GM21723 (cell line): ENCODE measurements around the gene PNLIPRP1.

Experiments used
- ATAC-seq: cut with Tn5 transposase; IDR thresholded peaks from one replicate; pipeline ENCODE4 v1.9.1; 2021; ENCODE audit warnings: mild to moderate bottlenecking, moderate library complexity; ENCODE audit not compliant: unreplicated experiment

Gene PNLIPRP1

GRCh38 chr10:116629340-116629739 is 38.6 kb downstream of the PNLIPRP1 start:
- no peak for ATAC-seq

DNA sequence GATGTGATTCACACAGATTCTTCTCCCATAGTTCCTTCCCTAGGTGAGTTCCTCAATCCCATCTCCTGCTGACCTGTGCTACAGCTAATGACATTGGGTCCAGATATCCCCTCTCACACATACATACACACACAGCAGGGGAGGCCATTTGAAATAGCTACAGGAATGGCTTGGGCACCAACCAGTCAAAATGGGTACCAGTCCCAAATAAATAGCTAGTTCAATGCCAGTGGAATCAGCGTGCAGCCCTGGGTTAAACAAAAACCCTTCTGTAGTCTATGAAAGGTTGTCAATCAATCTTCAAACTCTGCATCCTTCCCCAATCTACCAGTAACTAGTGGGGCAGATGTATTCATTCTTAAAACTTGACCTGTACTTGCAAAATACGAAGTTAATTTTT is 39.3 kb downstream of the PNLIPRP1 start:
- no peak for ATAC-seq

DNA sequence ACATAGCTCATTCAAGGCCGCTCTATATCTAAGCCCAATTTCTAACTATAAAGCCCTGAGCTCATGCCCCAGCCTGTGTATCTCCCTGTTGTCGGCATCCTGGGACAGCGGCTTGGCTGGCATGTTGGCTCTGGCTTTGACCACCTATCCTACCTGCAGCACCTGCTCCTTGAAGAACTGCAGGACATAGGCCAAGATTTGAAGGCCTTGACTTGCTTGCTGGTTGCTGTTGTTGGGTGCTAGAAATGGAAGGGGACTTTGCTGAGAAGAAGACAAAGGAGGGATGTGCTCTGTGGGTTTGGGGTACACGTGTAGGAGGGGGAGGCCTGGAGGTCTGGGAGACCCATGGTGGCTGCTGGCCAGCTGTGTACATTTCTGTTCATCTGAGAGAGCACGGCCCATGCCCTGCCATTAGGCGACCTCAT is 41.1 kb downstream of the PNLIPRP1 start:
- ATAC-seq, result no peak

DNA sequence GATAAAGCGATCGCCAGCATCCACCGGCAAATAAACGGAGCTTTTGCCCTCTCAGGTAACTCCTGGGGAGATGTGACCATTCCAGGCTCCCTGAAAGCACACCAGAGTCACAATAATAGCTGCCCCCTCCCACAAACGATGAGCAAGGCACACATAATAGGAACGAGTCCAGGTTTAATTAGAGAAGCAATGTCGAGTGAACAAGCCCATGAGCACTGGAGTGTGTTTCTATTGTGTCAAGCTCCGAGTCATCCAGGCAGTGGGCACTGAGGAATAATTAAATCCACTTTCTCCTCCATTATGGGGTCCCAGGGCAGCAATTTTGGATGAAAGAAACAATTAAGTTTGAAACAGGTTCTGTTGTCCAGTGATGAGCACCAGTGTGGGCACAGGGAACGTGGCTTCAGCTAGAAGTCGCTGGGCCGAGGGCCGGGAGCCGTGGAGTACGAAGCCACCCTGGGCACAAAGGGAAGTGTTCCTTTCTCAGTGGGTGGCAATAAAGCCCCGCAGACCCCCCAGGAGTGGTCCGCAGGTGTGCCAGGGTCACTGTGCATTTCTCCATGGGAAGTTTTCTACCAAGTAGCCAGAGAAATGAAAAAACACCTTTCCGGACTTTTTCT is 41.9 kb downstream of the PNLIPRP1 start:
- ATAC-seq, result no peak

GRCh38 chr10:116633216-116633600 is 42.4 kb downstream of the PNLIPRP1 start:
- no peak for ATAC-seq

GRCh38 chr10:116634126-116634975 is 43.6 kb downstream of the PNLIPRP1 start:
- ATAC-seq, result no peak

DNA sequence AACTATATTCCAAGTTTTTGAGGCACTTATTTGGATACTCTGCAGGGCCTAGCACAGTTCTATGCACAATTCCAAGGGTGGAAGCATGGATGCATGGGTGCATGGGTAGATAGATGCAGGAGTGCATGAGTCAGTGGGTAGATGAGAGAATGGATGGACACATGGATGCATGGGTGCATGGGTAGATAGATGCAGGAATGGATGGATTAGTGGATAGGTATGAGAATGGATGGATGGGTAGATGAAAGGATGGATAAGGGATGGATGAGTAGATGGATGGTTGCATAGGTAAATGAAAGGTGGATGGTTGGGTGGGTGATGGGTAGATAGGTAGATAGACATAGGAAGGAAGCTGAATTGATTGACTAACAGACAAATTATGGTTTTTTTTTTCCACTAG is 45.6 kb downstream of the PNLIPRP1 start:
- no peak for ATAC-seq

GRCh38 chr10:116636976-116637375 is 46.2 kb downstream of the PNLIPRP1 start:
- ATAC-seq, result no peak

- no peak for ATAC-seq
Measured at GRCh38 chr10:116637830-116638229, 47.1 kb downstream of the PNLIPRP1 start.

DNA sequence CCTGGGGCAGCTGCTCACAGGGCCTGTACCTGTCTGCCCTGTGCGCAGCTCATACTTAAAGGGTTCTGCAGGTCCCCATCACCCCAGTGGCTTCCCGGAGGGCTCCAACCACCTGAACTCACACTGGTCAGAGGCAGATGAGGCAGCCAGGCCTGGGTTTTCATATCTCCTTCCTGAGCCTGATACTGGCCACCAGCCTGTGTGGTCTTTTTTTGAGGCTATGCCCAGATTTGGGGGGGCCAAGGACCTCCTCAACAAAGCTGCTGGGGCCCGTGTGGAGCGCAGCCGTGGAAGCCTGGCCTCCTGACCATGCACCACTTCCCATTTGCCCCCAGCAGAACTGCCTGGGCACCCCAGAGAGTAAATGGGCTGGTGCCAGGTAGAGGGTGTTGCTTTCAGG is 55.7 kb downstream of the PNLIPRP1 start:
- ATAC-seq, result no peak

GRCh38 chr10:116648903-116649302 is 58.1 kb downstream of the PNLIPRP1 start:
- no peak for ATAC-seq

DNA sequence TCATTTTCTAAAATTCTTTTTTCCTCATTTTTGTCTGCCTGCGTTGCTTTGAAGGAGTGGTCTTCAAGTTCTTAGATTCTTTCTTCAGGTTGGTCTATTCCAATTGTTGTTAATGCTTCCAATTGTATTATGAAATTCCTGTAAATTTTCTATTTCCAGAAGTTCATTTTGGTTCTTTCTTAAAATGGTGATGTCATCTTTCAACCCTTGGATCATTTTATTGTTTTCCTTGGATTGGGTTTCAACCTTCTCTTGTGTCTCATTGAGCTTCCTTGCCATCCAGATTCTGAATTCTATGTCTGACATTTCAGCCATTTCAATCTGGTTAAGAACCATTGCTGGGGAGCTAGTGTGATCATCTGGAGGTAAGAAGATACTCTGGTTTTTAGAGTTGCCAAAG is 63.1 kb downstream of the PNLIPRP1 start:
- no peak for ATAC-seq

- ATAC-seq, result no peak
Measured at GRCh38 chr10:116654816-116655215, 64.1 kb downstream of the PNLIPRP1 start.

GRCh38 chr10:116655568-116655967 is 64.8 kb downstream of the PNLIPRP1 start:
- ATAC-seq, result no peak

- no peak for ATAC-seq
Measured at GRCh38 chr10:116656044-116656443, 65.3 kb downstream of the PNLIPRP1 start.

GRCh38 chr10:116657863-116658551 is 67.2 kb downstream of the PNLIPRP1 start:
- no peak for ATAC-seq
